H1 (cell line): Measurements from ENCODE around the gene A4GALT. TPM values are rescaled to one million over a fixed set of nuclear protein-coding genes. Genes with fewer than 3 reads are reported as not detected.

Source experiments
- CBX8 ChIP-seq: fragments of 300-800, 300-1000 bp; sonication (generic); IDR thresholded peaks from 2 replicates; pipeline ENCODE4 v1.7.1; 2016; ENCODE audit warnings: low read depth, low read length, borderline replicate concordance
- CTCF ChIP-seq, 3 experiments: IDR thresholded peaks; 1 replicate in 2 of 3; 2 replicates in 1 of 3; pipeline versions ENCODE4 v1.5.1 to v1.6.1; 2011; ENCODE audit warnings: low read length in 3 of 3, mild to moderate bottlenecking in 3 of 3, inconsistent platforms in 2 of 3, low read depth in 1 of 3, moderate library complexity in 1 of 3; ENCODE audit not compliant: insufficient read depth in 1 of 3; ENCODE audit errors: control extremely low read depth in 1 of 3
- KDM1A ChIP-seq: fragments of 200-600, 300-600 bp; sonication (generic); IDR thresholded peaks from 2 replicates; pipeline ENCODE4 v1.7.1; 2016; ENCODE audit warnings: mild to moderate bottlenecking, low read length, borderline replicate concordance
- MAX ChIP-seq: IDR thresholded peaks from 2 replicates; pipeline ENCODE4 v1.6.1; 2012; ENCODE audit warnings: inconsistent platforms
- TBP ChIP-seq: IDR thresholded peaks from 2 replicates; pipeline ENCODE4 v1.6.1; 2011; ENCODE audit warnings: low read depth, low read length, improper control_type of control experiment
- TEAD4 ChIP-seq: IDR thresholded peaks from 2 replicates; pipeline ENCODE4 v1.6.1; 2012; ENCODE audit warnings: low read depth, low read length, inconsistent platforms, mixed read lengths
- YY1 ChIP-seq: IDR thresholded peaks from 2 replicates; pipeline ENCODE4 v1.6.1; 2011; ENCODE audit warnings: low read depth, mild to moderate bottlenecking, low read length
- polyA plus RNA-seq, 7 experiments: library from polyadenylated mRNA; depleted of rRNA in 3 of 7; stranded (reverse) in 5 of 7; unstranded in 2 of 7; fragments of >200 nt in 5 of 7; fragments of 200-250 nt in 2 of 7; gene quantifications; 1 replicate in 5 of 7; 2 replicates in 1 of 7; 4 replicates in 1 of 7; pipeline versions ENCODE4 v1.2.1 to v1.2.3, GENCODE V29; 2011 to 2013; ENCODE audit warnings: missing spikeins in 2 of 7, mixed read lengths in 2 of 7
- total RNA-seq: library from RNA; stranded (reverse); fragmentation: NEBNext Ultra II Directional; extraction: Animal tissue kit (Norgen Biotek cat#: 25700); gene quantifications from 2 replicates; pipeline ENCODE4 v1.2.1, GENCODE V29; 2021

The A4GALT gene
- total and polyA plus RNA-seq, 2 of the 8 experiments (the other 6 are each of a cell fraction or from before 2014, with no cell fraction given), result 7.2 to 13.8 TPM

- TF ChIP-seq CBX8 (no peak), KDM1A (peak; percentile 85), TBP (no peak), MAX (no peak), CTCF (IDR thresholded peaks at IDR 0.05; ENCODE audit: control extremely low read depth in 1 of 3, insufficient read depth in 1 of 3, low read depth in 1 of 3, low read length in 3 of 3) (no peak), TEAD4 (peak; percentile 83), YY1 (no peak)
- TF ChIP-seq, all 59 proteins: peak for 4
These were observed 370 bp upstream of the A4GALT start (continued) for GRCh38 chr22:42721045-42721434.
